Measurements from ENCODE around the gene NPR2. TPM values are rescaled to one million over a fixed set of nuclear protein-coding genes. Genes with fewer than 3 reads are reported as not detected.

The NPR2 gene
- total and polyA plus RNA-seq, 2 of the 13 experiments (the other 11 are each of a cell fraction or from before 2014, with no cell fraction given), result 7.4 to 9.4 TPM

- TF ChIP-seq BCL3 (CRISPR knock-in tag; IDR thresholded peaks at IDR 0.05) (no peak), HNRNPL (IDR thresholded peaks at IDR 0.05; ENCODE audit: low read depth, low read length) (no peak), MTA1 (CRISPR knock-in tag; IDR thresholded peaks at IDR 0.05; ENCODE audit: borderline replicate concordance) (no peak), ZFP36L1 (CRISPR knock-in tag; IDR thresholded peaks at IDR 0.05) (no peak), MIER3 (CRISPR knock-in tag; IDR thresholded peaks at IDR 0.05; ENCODE audit: borderline replicate concordance) (no peak), NFRKB (IDR thresholded peaks at IDR 0.05) (no peak), MXI1 (IDR thresholded peaks at IDR 0.05; ENCODE audit: borderline replicate concordance, low read depth, low read length) (no peak), ZNF710 (CRISPR knock-in tag; IDR thresholded peaks at IDR 0.05; ENCODE audit: borderline replicate concordance) (peak; percentile 63), SOX6 (IDR thresholded peaks at IDR 0.05) (no peak), SOX6 (CRISPR knock-in tag; IDR thresholded peaks at IDR 0.05) (peak; percentile 58; the same call in 1 of the 2 replicates), ZBTB38 (CRISPR knock-in tag; IDR thresholded peaks at IDR 0.05) (peak; percentile 41; the same call in 1 of the 2 replicates), CREM (IDR thresholded peaks at IDR 0.05) (no peak), CREM (CRISPR knock-in tag; IDR thresholded peaks at IDR 0.05) (no peak), ZBTB33 (CRISPR knock-in tag; IDR thresholded peaks at IDR 0.05) (no peak), TEF (CRISPR knock-in tag; IDR thresholded peaks at IDR 0.05) (no peak), ZBTB44 (CRISPR knock-in tag; IDR thresholded peaks at IDR 0.05) (no peak), ETV6 (CRISPR knock-in tag; conservative IDR thresholded peaks at IDR 0.05) (no peak), SALL1 (CRISPR knock-in tag; IDR thresholded peaks at IDR 0.05) (peak; percentile 48; the same call in 1 of the 2 replicates), MXD1 (CRISPR knock-in tag; IDR thresholded peaks at IDR 0.05) (0 out of 2 replicates have a peak, but pooled peaks have one; percentile 38), AHR (CRISPR knock-in tag; IDR thresholded peaks at IDR 0.05) (no peak), PITX1 (CRISPR knock-in tag; IDR thresholded peaks at IDR 0.05) (no peak)
Observed at GRCh38 chr9:35801328-35802128, 10.1 kb downstream of the NPR2 start (continued).
